Endodermal cell (in vitro differentiated cells): ENCODE data around the gene GET3. TPM values are rescaled to one million over a fixed set of nuclear protein-coding genes. Genes with fewer than 3 reads are reported as not detected.

Experiments
- DNase-seq: peaks from one replicate; pipeline ENCODE4 v3.0.0-alpha.2; 2017
- H3K27ac ChIP-seq: 2 replicates; pipeline ENCODE4 v1.5.1; 2013; ENCODE audit warnings: mild to moderate bottlenecking, low read depth, low read length, moderate library complexity
- H3K27me3 ChIP-seq: 2 replicates; pipeline ENCODE4 v1.6.1; 2013; ENCODE audit warnings: mild to moderate bottlenecking, low read length, moderate library complexity; ENCODE audit not compliant: insufficient read depth, control insufficient read depth, poor library complexity, severe bottlenecking
- H3K36me3 ChIP-seq: 2 replicates; pipeline ENCODE4 v1.7.0; 2013; ENCODE audit warnings: mild to moderate bottlenecking, low read length, moderate library complexity; ENCODE audit not compliant: control insufficient read depth, insufficient read depth
- H3K4me1 ChIP-seq: one replicate; pipeline ENCODE4 v1.7.0; 2013; ENCODE audit warnings: low read length; ENCODE audit not compliant: control insufficient read depth, insufficient read depth
- H3K4me3 ChIP-seq: 2 replicates; pipeline ENCODE4 v1.5.1; 2013; ENCODE audit warnings: mild to moderate bottlenecking, low read length, moderate library complexity
- H3K9ac ChIP-seq: 2 replicates; pipeline ENCODE4 v1.6.1; 2013; ENCODE audit warnings: mild to moderate bottlenecking, low read length, moderate library complexity; ENCODE audit not compliant: poor library complexity, severe bottlenecking; ENCODE audit errors: extremely low read depth
- H3K9me3 ChIP-seq: 2 replicates; pipeline ENCODE4 v1.6.1; 2013; ENCODE audit warnings: mild to moderate bottlenecking, low read length, moderate library complexity; ENCODE audit not compliant: control insufficient read depth
- H3K27ac Mint-ChIP-seq: 2 replicates; pipeline ENCODE4 v1.8.0; 2020; ENCODE audit warnings: mixed read lengths
- H3K27me3 Mint-ChIP-seq: 2 replicates; pipeline ENCODE4 v1.8.0; 2021; ENCODE audit warnings: mild to moderate bottlenecking, mixed read lengths; ENCODE audit not compliant: insufficient read depth
- H3K36me3 Mint-ChIP-seq: 2 replicates; pipeline ENCODE4 v1.8.0; 2020; ENCODE audit warnings: low read depth, mixed read lengths
- H3K4me1 Mint-ChIP-seq: 2 replicates; pipeline ENCODE4 v1.8.0; 2020; ENCODE audit warnings: mixed read lengths
- H3K4me3 Mint-ChIP-seq: 2 replicates; pipeline ENCODE4 v1.8.0; 2020; ENCODE audit warnings: mild to moderate bottlenecking, moderate library complexity, mixed read lengths
- H3K9me3 Mint-ChIP-seq: 2 replicates; pipeline ENCODE4 v1.8.0; 2020; ENCODE audit warnings: mild to moderate bottlenecking, mixed read lengths
- CTCF ChIP-seq: fragments of 200-600 bp; sonication (generic); conservative IDR thresholded peaks from 2 replicates; pipeline ENCODE4 v1.5.0; 2021; ENCODE audit warnings: antibody characterized with exemption, mild to moderate bottlenecking
- WGBS, 2 experiments: methylation state at CpG; one replicate each; pipeline versions ENCODE4 v1.1.5 to v1.1.7; 2013; ENCODE audit warnings: missing lambda C conversion rate in 2 of 2, mixed read lengths in 1 of 2; ENCODE audit not compliant: insufficient coverage in 1 of 2, insufficient read length in 1 of 2; 5-methylcytosine and 5-hydroxymethylcytosine counted together
- total RNA-seq, 2 donors: library from RNA; stranded (reverse); fragmentation: NEBNext Ultra II Directional in 1 of 2; extraction: Animal tissue kit (Norgen Biotek cat#: 25700) in 1 of 2; gene quantifications; 2 replicates in 1 of 2; 3 replicates in 1 of 2; pipeline ENCODE4 v1.2.1, GENCODE V29; 2021

GET3 gene
- total RNA-seq, 2 donors from 2014 or later = 97.8 to 102 TPM

- no peak for TF ChIP-seq CTCF
- no peak overlapping the region for H3K4me3 Mint-ChIP-seq
- Histone ChIP-seq H3K4me3 (no peak overlapping the region), H3K9me3 (no peaks in the 10 kb centered on the region), H3K36me3 (no peaks in the 10 kb centered on the region), H3K27me3 (no peaks in the 10 kb centered on the region), H3K9ac (no peak overlapping the region), H3K27ac (no peak overlapping the region), H3K4me1 (no peaks in the 10 kb centered on the region)
- DNase-seq = no peak
- H3K27ac Mint-ChIP-seq = no peak overlapping the region
- no peaks in the 10 kb centered on the region for H3K27me3 Mint-ChIP-seq
- WGBS, 2 experiments = 90 to 95% methylated on average over 9 to 13 of the region's 13 CpGs
- H3K36me3 Mint-ChIP-seq = peaks cover 42% of the 10 kb centered on the region
- H3K9me3 Mint-ChIP-seq = no peaks in the 10 kb centered on the region
- peaks cover 13% of the 10 kb centered on the region for H3K4me1 Mint-ChIP-seq
Measured at GRCh38 chr19:12770922-12771321, 33.6 kb downstream of the GET3 start.

GRCh38 chr19:12772323-12772722, 35.0 kb downstream of the GET3 start:
- no peak for DNase-seq
- 90 to 92% methylated on average over 2 to 4 of the region's 4 CpGs for WGBS, 2 experiments
- H3K4me3 ChIP-seq = no peak overlapping the region
- Mint-ChIP-seq H3K27me3 (no peaks in the 10 kb centered on the region), H3K27ac (no peak overlapping the region), H3K9me3 (no peaks in the 10 kb centered on the region), H3K36me3 (peaks cover 34% of the 10 kb centered on the region), H3K4me1 (peaks cover 13% of the 10 kb centered on the region), H3K4me3 (no peak overlapping the region)
- H3K9ac ChIP-seq = no peak overlapping the region
- H3K27ac ChIP-seq = no peak overlapping the region
- H3K36me3 ChIP-seq = no peaks in the 10 kb centered on the region
- no peaks in the 10 kb centered on the region for H3K9me3 ChIP-seq
- H3K27me3 ChIP-seq = no peaks in the 10 kb centered on the region
- no peak for TF ChIP-seq CTCF
- no peaks in the 10 kb centered on the region for H3K4me1 ChIP-seq

GRCh38 chr19:12773571-12773970, 36.3 kb downstream of the GET3 start:
- Mint-ChIP-seq H3K27ac (no peak overlapping the region), H3K4me3 (peak overlapping the region; percentile 1), H3K4me1 (peaks cover 18% of the 10 kb centered on the region), H3K36me3 (peaks cover 28% of the 10 kb centered on the region), H3K9me3 (no peaks in the 10 kb centered on the region), H3K27me3 (no peaks in the 10 kb centered on the region)
- peak; percentile 49 for TF ChIP-seq CTCF
- Histone ChIP-seq H3K4me3 (no peak overlapping the region), H3K4me1 (no peaks in the 10 kb centered on the region), H3K27me3 (no peaks in the 10 kb centered on the region), H3K9ac (no peak overlapping the region), H3K36me3 (no peaks in the 10 kb centered on the region), H3K9me3 (no peaks in the 10 kb centered on the region), H3K27ac (no peak overlapping the region)
- no peak for DNase-seq
- 92 to 95% methylated on average over 2 of the region's 2 CpGs for WGBS, 2 experiments
